Adrenal gland (tissue), 19 donors: ENCODE data around the gene ATP6V0A4. TPM values are rescaled to one million over a fixed set of nuclear protein-coding genes. Genes with fewer than 3 reads are reported as not detected.

Source experiments
- DNase-seq, 7 donors: peaks; one replicate each; pipeline ENCODE4 v3.0.0-alpha.2; 2019 to 2020
- H3K27ac ChIP-seq, 5 donors: fragments of 200-600 bp; sonication (generic) in 4 of 5; 1 replicate in 3 of 5; 2 replicates in 2 of 5; pipeline versions ENCODE4 v1.5.1 to v1.8.0; 2016 to 2020; ENCODE audit warnings: mild to moderate bottlenecking in 1 of 5
- H3K27me3 ChIP-seq: fragments of 200-600 bp; 2 replicates; pipeline ENCODE4 v1.8.0; 2021
- H3K36me3 ChIP-seq, 2 donors: fragments of 200-600 bp; replicated peaks in 1 of 2; 1 replicate in 1 of 2; 2 replicates in 1 of 2; pipeline versions ENCODE4 v1.5.1 to v1.8.0; 2018 to 2022
- H3K4me1 ChIP-seq, 2 donors: fragments of 200-600 bp; replicated peaks in 1 of 2; 1 replicate in 1 of 2; 2 replicates in 1 of 2; pipeline versions ENCODE4 v1.5.1 to v1.8.0; 2018 to 2021
- H3K4me3 ChIP-seq, 4 donors: fragments of 200-600 bp; sonication (generic) in 3 of 4; one replicate each; pipeline ENCODE4 v1.5.1; 2016 to 2018
- H3K9me3 ChIP-seq, 3 donors: fragments of 200-600 bp; sonication (generic) in 1 of 3; replicated peaks in 1 of 3; 1 replicate in 2 of 3; 2 replicates in 1 of 3; pipeline versions ENCODE4 v1.5.1 to v1.8.0; 2016 to 2021
- CTCF ChIP-seq, 6 experiments: fragments of 450-650 bp in 4 of 6; fragments of 200-600 bp in 2 of 6; sonication (generic) in 1 of 6; IDR thresholded peaks; 1 replicate in 5 of 6; 2 replicates in 1 of 6; pipeline versions ENCODE4 v1.5.1 to v1.8.0; 2016 to 2021; ENCODE audit warnings: antibody characterized with exemption in 6 of 6, mild to moderate bottlenecking in 2 of 6, moderate library complexity in 1 of 6
- POLR2A ChIP-seq, 2 donors: fragments of 450-650 bp; IDR thresholded peaks; one replicate each; pipeline ENCODE4 v1.6.1; 2017; ENCODE audit warnings: antibody characterized with exemption in 2 of 2, mild to moderate bottlenecking in 2 of 2, moderate library complexity in 1 of 2
- WGBS, 4 donors: extraction: QIAGEN DNeasy Blood & Tissue Kit in 2 of 4; methylation state at CpG; one replicate each; pipeline versions ENCODE4 v1.1.5 to v1.1.7; 2013 to 2017; 5-methylcytosine and 5-hydroxymethylcytosine counted together
- intact Hi-C, 2 donors: fragments of 100-400 bp; cut with DNase I; formaldehyde crosslinking; loops; one replicate each; pipeline versions ENCODE4 v1.14.1 to v1.15.0; 2022 to 2023
- long read RNA-seq, 10 donors: library from polyadenylated mRNA in 3 of 10; unstranded in 2 of 10; stranded (forward) in 1 of 10; transcript quantifications; one replicate each; pipeline ENCODE4 v2.0.0 and lab custom pipeline, GENCODE V29; 2021 to 2026
- polyA plus RNA-seq, 3 donors: library from polyadenylated mRNA; stranded (reverse); fragments of 200-250 nt in 2 of 3; fragments of 350-450 nt in 1 of 3; fragmentation: Illumina TruSeq in 1 of 3; extraction: RNeasy Lipid Tissue Mini Kit (QIAGEN cat#74804) in 1 of 3; gene quantifications; one replicate each; pipeline ENCODE4 v1.2.3, GENCODE V29; 2013 to 2014
- total RNA-seq, 9 donors: library from RNA; depleted of rRNA in 4 of 9; stranded (reverse); fragments of >200 nt in 4 of 9; fragments of 120-200 nt in 1 of 9; fragmentation: NEBNext Ultra II Directional in 1 of 9; extraction: Animal tissue kit (Norgen Biotek cat#: 25700) in 1 of 9; gene quantifications; one replicate each; pipeline versions ENCODE4 v1.1.0 to v1.2.4, GENCODE V29; 2013 to 2023
- donor health status: healthy with polysubstance abuse.
- donor health status: Bipolar disorder and iron deficiency.
- donor health status: DM: yes; HTN: yes; CAD: no.
- donor health status: DM: no; HTN: no; CAD: no.
- donor health status: DM: no; HTN: no; CAD: no.
- donor health status: DM: yes; HTN: yes; CAD: no.

Gene ATP6V0A4
- total RNA-seq = under 1 TPM in 1 of 9 donors, not detected in 8; 0.22 TPM
- polyA plus RNA-seq = not detected
- long read RNA-seq, donor 1 = 0 reads
- long read RNA-seq, donor 2 = 0 reads
- long read RNA-seq, donor 3 = 0 reads
- long read RNA-seq, donor 4 = 0 reads
- long read RNA-seq, donor 5 = 0 reads
- long read RNA-seq, donor 6 = 0 reads
- long read RNA-seq, donor 7 = 0 reads
- long read RNA-seq, donor 8 = 0 reads
- long read RNA-seq, donor 9 = 0 reads
- long read RNA-seq, donor 10, partial matches to known transcripts = 0 of 1 reads
- long read RNA-seq, donor 10, other reads (novel, unspliced or antisense) = 0 of 1 reads

GRCh38 chr7:138797715-138798320 lies at the start of gene ATP6V0A4, which contains the start of gene TMEM213:
ATP6V0A4 (minus strand) TSS chr7:138798196; CDS start chr7:138771247, 26,949 bp downstream.
TMEM213 (plus strand) TSS chr7:138797994; CDS start chr7:138798105, 111 bp downstream.
- no peak for DNase-seq
- H3K27ac ChIP-seq = no peak within 1 kb of the TSS
- no peaks in the 10 kb centered on the region for H3K27me3 ChIP-seq
- WGBS, 4 donors = 55 to 69% (median 63%) methylated on average over 12 to 14 of the region's 14 CpGs
- intact Hi-C loops = no loop called here
- H3K4me1 ChIP-seq = no peaks in the 10 kb centered on the region
- no peak within 1 kb of the TSS for H3K4me3 ChIP-seq
- no peaks in the 10 kb centered on the region for H3K36me3 ChIP-seq
- TF ChIP-seq CTCF (IDR thresholded peaks at IDR 0.05) (no peak), POLR2A (IDR thresholded peaks at IDR 0.05) (no peak)
- H3K9me3 ChIP-seq = no peaks in the 10 kb centered on the region

GRCh38 chr7:138845711-138846110 lies 47.7 kb upstream of the ATP6V0A4 start:
- Histone ChIP-seq H3K4me1 (no peaks in the 10 kb centered on the region), H3K27me3 (no peaks in the 10 kb centered on the region), H3K27ac (no peak overlapping the region), H3K36me3 (no peaks in the 10 kb centered on the region), H3K9me3 (no peaks in the 10 kb centered on the region), H3K4me3 (no peak overlapping the region)
- intact Hi-C loops = no loop called here
- 46 to 59% (median 47%) methylated on average over 2 of the region's 2 CpGs for WGBS, 4 donors
- TF ChIP-seq POLR2A (IDR thresholded peaks at IDR 0.05) = no peak
- TF ChIP-seq CTCF (IDR thresholded peaks at IDR 0.05) = no peak
- no peak for DNase-seq

- TF ChIP-seq CTCF (IDR thresholded peaks at IDR 0.05) (no peak), POLR2A (IDR thresholded peaks at IDR 0.05) (no peak)
- whole genome bisulfite sequencing, 4 donors = 83 to 90% (median 88%) methylated on average over 16 to 20 of the region's 20 CpGs
- no peaks in the 10 kb centered on the region for H3K9me3 ChIP-seq
- no peak overlapping the region for H3K27ac ChIP-seq
- H3K4me3 ChIP-seq = no peak overlapping the region
- H3K27me3 ChIP-seq = no peaks in the 10 kb centered on the region
- DNase-seq = no peak
- no peaks in the 10 kb centered on the region for H3K4me1 ChIP-seq
- intact Hi-C loops = no loop called here
- no peaks in the 10 kb centered on the region for H3K36me3 ChIP-seq
Measured at GRCh38 chr7:138843632-138844580, 45.9 kb upstream of the ATP6V0A4 start.

GRCh38 chr7:138842111-138842510 lies 44.1 kb upstream of the ATP6V0A4 start:
- intact Hi-C loops = no loop called here
- Histone ChIP-seq H3K27me3 (no peaks in the 10 kb centered on the region), H3K4me1 (no peaks in the 10 kb centered on the region), H3K4me3 (no peak overlapping the region), H3K9me3 (no peaks in the 10 kb centered on the region), H3K36me3 (no peaks in the 10 kb centered on the region), H3K27ac (no peak overlapping the region)
- TF ChIP-seq POLR2A (IDR thresholded peaks at IDR 0.05) = no peak
- no peak for TF ChIP-seq CTCF (IDR thresholded peaks at IDR 0.05)
- DNase-seq = peak in 6 of 7 donors; percentile 16 to 60 (median 50)
- WGBS, 4 donors = 62 to 80% (median 71%) methylated on average over 7 to 12 of the region's 12 CpGs
